ENCODE data around the gene FASN.

DNA sequence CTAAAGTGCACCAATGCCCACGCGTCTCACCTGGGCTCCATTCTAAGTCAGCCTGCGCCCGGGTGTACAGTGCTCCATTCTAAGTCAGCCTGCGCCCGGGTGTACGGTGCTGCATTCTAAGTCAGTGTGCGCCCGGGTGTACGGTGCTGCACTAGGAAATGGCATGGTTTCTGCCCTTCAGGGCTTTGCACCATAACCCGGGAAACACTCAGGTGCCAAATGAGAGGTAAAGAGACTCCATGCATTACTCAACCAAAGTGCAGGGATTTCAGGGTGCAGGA lies 29.2 kb upstream of the FASN start:
- TF ChIP-seq GATA2 (IDR thresholded peaks at IDR 0.05; ENCODE audit: low read depth, low read length) (no peak), GATA3 (IDR thresholded peaks at IDR 0.05; ENCODE audit: low read depth, low read length) (no peak)
